Measurements from ENCODE around the gene SUGP1. TPM values are rescaled to one million over a fixed set of nuclear protein-coding genes. Genes with fewer than 3 reads are reported as not detected.

Gene SUGP1
- total RNA-seq, 2 experiments from 2014 or later = 34.6 to 61.4 TPM

DNA sequence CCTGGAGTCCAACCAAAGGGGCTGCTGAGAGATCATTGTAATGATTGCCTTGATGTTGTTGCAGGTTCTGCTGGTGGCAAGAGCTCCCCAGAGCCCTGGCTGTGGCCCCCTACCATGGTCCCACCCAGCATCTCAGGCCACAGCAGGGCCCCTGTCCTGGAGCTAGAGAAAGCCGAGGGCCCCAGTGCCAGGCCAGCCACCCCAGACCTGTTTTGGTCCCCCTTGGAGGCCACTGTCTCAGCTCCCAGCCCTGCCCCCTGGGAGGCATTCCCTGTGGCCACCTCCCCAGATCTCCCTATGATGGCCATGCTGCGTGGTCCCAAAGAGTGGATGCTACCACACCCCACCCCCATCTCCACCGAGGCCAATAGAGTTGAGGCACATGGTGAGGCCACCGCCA lies 93.1 kb downstream of the SUGP1 start:
- no peaks in the 10 kb centered on the region for H4K20me1 ChIP-seq (ENCODE audit: insufficient read depth, low read length)
- intact Hi-C loops (cut with micrococcal nuclease; ENCODE audit: unreplicated experiment) = no loop called here
- ChIA-PET POLR2A (no interaction called here), CTCF (ENCODE audit: unreplicated experiment) (no interaction called here)
- no peaks in the 10 kb centered on the region for H3K9me2 ChIP-seq (ENCODE audit: insufficient read depth, low read length)
- H3K9me3 ChIP-seq (ENCODE audit: low read length) = no peaks in the 10 kb centered on the region
- H2AFZ ChIP-seq (ENCODE audit: low read length) = no peak overlapping the region
- DNase-seq (ENCODE audit: low spot score) = no peak
- no peak overlapping the region for H3K4me3 ChIP-seq (ENCODE audit: low read depth, low read length, poor library complexity, severe bottlenecking)
- no peaks in the 10 kb centered on the region for H3K4me1 ChIP-seq (ENCODE audit: insufficient read depth, low read length, poor library complexity, severe bottlenecking)
- no peaks in the 10 kb centered on the region for H3K36me3 ChIP-seq (ENCODE audit: insufficient read depth, low read length)
- no peak overlapping the region for H3K27ac ChIP-seq (ENCODE audit: low read depth, low read length, poor library complexity, severe bottlenecking)
- TF ChIP-seq, protein P1, sequence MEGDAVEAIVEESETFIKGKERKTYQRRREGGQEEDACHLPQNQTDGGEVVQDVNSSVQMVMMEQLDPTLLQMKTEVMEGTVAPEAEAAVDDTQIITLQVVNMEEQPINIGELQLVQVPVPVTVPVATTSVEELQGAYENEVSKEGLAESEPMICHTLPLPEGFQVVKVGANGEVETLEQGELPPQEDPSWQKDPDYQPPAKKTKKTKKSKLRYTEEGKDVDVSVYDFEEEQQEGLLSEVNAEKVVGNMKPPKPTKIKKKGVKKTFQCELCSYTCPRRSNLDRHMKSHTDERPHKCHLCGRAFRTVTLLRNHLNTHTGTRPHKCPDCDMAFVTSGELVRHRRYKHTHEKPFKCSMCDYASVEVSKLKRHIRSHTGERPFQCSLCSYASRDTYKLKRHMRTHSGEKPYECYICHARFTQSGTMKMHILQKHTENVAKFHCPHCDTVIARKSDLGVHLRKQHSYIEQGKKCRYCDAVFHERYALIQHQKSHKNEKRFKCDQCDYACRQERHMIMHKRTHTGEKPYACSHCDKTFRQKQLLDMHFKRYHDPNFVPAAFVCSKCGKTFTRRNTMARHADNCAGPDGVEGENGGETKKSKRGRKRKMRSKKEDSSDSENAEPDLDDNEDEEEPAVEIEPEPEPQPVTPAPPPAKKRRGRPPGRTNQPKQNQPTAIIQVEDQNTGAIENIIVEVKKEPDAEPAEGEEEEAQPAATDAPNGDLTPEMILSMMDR (conservative IDR thresholded peaks at IDR 0.05; ENCODE audit: low read length) = no peak
- no peak for TF ChIP-seq EZH2phosphoT487 (IDR thresholded peaks at IDR 0.05; ENCODE audit: borderline replicate concordance, low read depth, low read length)
- H3K4me2 ChIP-seq (ENCODE audit: low read length) = no peak overlapping the region
- no TSS peak for BruUV-seq (replicated peaks)
- H3K79me2 ChIP-seq (ENCODE audit: insufficient read depth, low read depth, low read length) = no peaks in the 10 kb centered on the region

DNA sequence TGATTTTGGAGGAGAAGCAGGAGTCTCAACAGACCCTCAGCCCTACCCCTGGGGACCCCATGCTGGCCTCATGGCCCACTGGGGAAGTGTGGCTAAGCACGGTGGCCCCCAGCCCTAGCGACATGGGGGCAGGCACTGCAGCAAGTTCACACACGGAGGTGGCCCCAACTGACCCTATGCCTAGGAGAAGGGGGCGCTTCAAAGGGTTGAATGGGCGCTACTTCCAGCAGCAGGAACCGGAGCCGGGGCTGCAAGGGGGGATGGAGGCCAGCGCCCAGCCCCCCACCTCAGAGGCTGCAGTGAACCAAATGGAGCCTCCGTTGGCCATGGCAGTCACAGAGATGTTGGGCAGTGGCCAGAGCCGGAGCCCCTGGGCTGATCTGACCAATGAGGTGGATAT lies 93.6 kb downstream of the SUGP1 start:
- intact Hi-C loops (cut with micrococcal nuclease; ENCODE audit: unreplicated experiment) = no loop called here
- DNase-seq (ENCODE audit: low spot score) = no peak
- BruUV-seq (replicated peaks) = no TSS peak

DNA sequence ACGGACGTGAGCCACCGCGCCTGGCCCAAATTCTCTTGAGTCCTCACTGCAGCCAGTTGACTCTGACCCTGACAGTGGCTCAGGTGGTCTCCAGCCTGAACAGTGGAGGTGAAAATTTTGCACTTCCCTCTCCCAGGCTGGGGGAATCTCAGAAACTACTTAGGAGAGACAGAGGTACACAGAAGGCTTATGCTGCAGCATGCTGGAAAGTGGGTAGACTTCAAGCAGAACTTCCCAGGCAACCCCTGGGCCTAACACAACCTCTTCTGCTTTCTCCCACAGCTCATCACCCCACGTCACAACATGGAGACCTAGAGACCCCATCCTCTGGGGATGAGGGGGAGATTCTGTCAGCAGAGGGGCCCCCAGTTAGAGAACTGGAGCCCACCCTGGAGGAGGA lies 94.1 kb downstream of the SUGP1 start:
- Histone ChIP-seq H2AFZ (ENCODE audit: low read length) (no peak overlapping the region), H3K9me2 (ENCODE audit: insufficient read depth, low read length) (no peaks in the 10 kb centered on the region), H3K4me3 (ENCODE audit: low read depth, low read length, poor library complexity, severe bottlenecking) (no peak overlapping the region), H3K36me3 (ENCODE audit: insufficient read depth, low read length) (no peaks in the 10 kb centered on the region), H3K9me3 (ENCODE audit: low read length) (no peaks in the 10 kb centered on the region), H3K79me2 (ENCODE audit: insufficient read depth, low read depth, low read length) (no peaks in the 10 kb centered on the region), H3K4me2 (ENCODE audit: low read length) (no peak overlapping the region), H3K27ac (ENCODE audit: low read depth, low read length, poor library complexity, severe bottlenecking) (no peak overlapping the region), H4K20me1 (ENCODE audit: insufficient read depth, low read length) (no peaks in the 10 kb centered on the region), H3K4me1 (ENCODE audit: insufficient read depth, low read length, poor library complexity, severe bottlenecking) (no peaks in the 10 kb centered on the region)
- no TSS peak for BruUV-seq (replicated peaks)
- intact Hi-C loops (cut with micrococcal nuclease; ENCODE audit: unreplicated experiment) = no loop called here
- no peak for DNase-seq (ENCODE audit: low spot score)
- ChIA-PET POLR2A (interaction anchor here (1.2 kb wide), 1 partner anchor 31 kb away, joined by 3 read pairs; no protein-coding TSS in a partner anchor), CTCF (ENCODE audit: unreplicated experiment) (no interaction called here)
- TF ChIP-seq, protein P1 (conservative IDR thresholded peaks at IDR 0.05; ENCODE audit: low read length) = no peak
- no peak for TF ChIP-seq EZH2phosphoT487 (IDR thresholded peaks at IDR 0.05; ENCODE audit: borderline replicate concordance, low read depth, low read length)

More for the DNA sequence above, 93.6 kb downstream of the SUGP1 start:
- ChIA-PET POLR2A (no interaction called here), CTCF (ENCODE audit: unreplicated experiment) (no interaction called here)
- Histone ChIP-seq H3K9me3 (ENCODE audit: low read length) (no peaks in the 10 kb centered on the region), H3K36me3 (ENCODE audit: insufficient read depth, low read length) (no peaks in the 10 kb centered on the region), H3K9me2 (ENCODE audit: insufficient read depth, low read length) (no peaks in the 10 kb centered on the region), H2AFZ (ENCODE audit: low read length) (no peak overlapping the region), H3K27ac (ENCODE audit: low read depth, low read length, poor library complexity, severe bottlenecking) (no peak overlapping the region), H3K4me3 (ENCODE audit: low read depth, low read length, poor library complexity, severe bottlenecking) (no peak overlapping the region), H3K4me2 (ENCODE audit: low read length) (no peak overlapping the region), H4K20me1 (ENCODE audit: insufficient read depth, low read length) (no peaks in the 10 kb centered on the region), H3K4me1 (ENCODE audit: insufficient read depth, low read length, poor library complexity, severe bottlenecking) (no peaks in the 10 kb centered on the region), H3K79me2 (ENCODE audit: insufficient read depth, low read depth, low read length) (no peaks in the 10 kb centered on the region)
- no peak for TF ChIP-seq EZH2phosphoT487 (IDR thresholded peaks at IDR 0.05; ENCODE audit: borderline replicate concordance, low read depth, low read length)
- TF ChIP-seq, protein P1 (conservative IDR thresholded peaks at IDR 0.05; ENCODE audit: low read length) = no peak

Small RNA genes lying within 50 kb of the gene (small RNA-seq; reads per million reads assigned to genes)
- not detected for gene RNU6-1028P

Other genes starting within 250 kb of the SUGP1 start
- 28.4 and 31.2 TPM in 2 replicates for gene TMEM161A, start 182.0 kb downstream of the SUGP1 start, total RNA-seq (2014; rRNA removed; shearing (Covaris generic))
- 38.1 and 40.5 TPM in 2 replicates for gene TMEM161A, start 182.0 kb downstream of the SUGP1 start, total RNA-seq (2022)
- gene MEF2B, start 150.2 kb downstream of the SUGP1 start, total RNA-seq (2014; rRNA removed; shearing (Covaris generic)) = 175 and 201 TPM in 2 replicates
- 295 and 304 TPM in 2 replicates for gene MEF2B, start 150.2 kb downstream of the SUGP1 start, total RNA-seq (2022)
- 31.0 and 39.8 TPM in 2 replicates for gene BORCS8, start 128.4 kb downstream of the SUGP1 start, total RNA-seq (2014; rRNA removed; shearing (Covaris generic))
- gene BORCS8, start 128.4 kb downstream of the SUGP1 start, total RNA-seq (2022) = 35.2 and 40.2 TPM in 2 replicates
- gene RFXANK, start 128.3 kb downstream of the SUGP1 start, total RNA-seq (2014; rRNA removed; shearing (Covaris generic)) = 103 and 105 TPM in 2 replicates
- 114 and 115 TPM in 2 replicates for gene RFXANK, start 128.3 kb downstream of the SUGP1 start, total RNA-seq (2022)
- gene NR2C2AP, start 117.1 kb downstream of the SUGP1 start, total RNA-seq (2014; rRNA removed; shearing (Covaris generic)) = 28.6 and 29.7 TPM in 2 replicates
- 21.2 and 27.3 TPM in 2 replicates for gene NR2C2AP, start 117.1 kb downstream of the SUGP1 start, total RNA-seq (2022)
- gene NCAN, start 108.6 kb downstream of the SUGP1 start, total RNA-seq (2014; rRNA removed; shearing (Covaris generic)) = not detected in 2 replicates
- not detected in 2 replicates for gene NCAN, start 108.6 kb downstream of the SUGP1 start, total RNA-seq (2022)
- gene TM6SF2, start 47.2 kb downstream of the SUGP1 start, total RNA-seq (2014; rRNA removed; shearing (Covaris generic)) = not detected in 2 replicates
- not detected in 2 replicates for gene TM6SF2, start 47.2 kb downstream of the SUGP1 start, total RNA-seq (2022)
- 31.9 and 58.7 TPM in 2 replicates for gene MAU2, start 320 bp upstream of the SUGP1 start, total RNA-seq (2014; rRNA removed; shearing (Covaris generic))
- gene MAU2, start 320 bp upstream of the SUGP1 start, total RNA-seq (2022) = 81.7 and 103 TPM in 2 replicates
- gene GATAD2A, start 85.2 kb upstream of the SUGP1 start, total RNA-seq (2014; rRNA removed; shearing (Covaris generic)) = 62.8 and 73.4 TPM in 2 replicates
- 126 and 156 TPM in 2 replicates for gene GATAD2A, start 85.2 kb upstream of the SUGP1 start, total RNA-seq (2022)
- 7.1 and 10.5 TPM in 2 replicates for gene TSSK6, start 195.0 kb upstream of the SUGP1 start, total RNA-seq (2014; rRNA removed; shearing (Covaris generic))
- gene TSSK6, start 195.0 kb upstream of the SUGP1 start, total RNA-seq (2022) = 6.4 and 8.7 TPM in 2 replicates
- gene NDUFA13, start 195.7 kb upstream of the SUGP1 start, total RNA-seq (2014; rRNA removed; shearing (Covaris generic)) = 275 and 320 TPM in 2 replicates
- 421 and 429 TPM in 2 replicates for gene NDUFA13, start 195.7 kb upstream of the SUGP1 start, total RNA-seq (2022)
- gene YJEFN3, start 208.4 kb upstream of the SUGP1 start, total RNA-seq (2014; rRNA removed; shearing (Covaris generic)) = 5.4 and 6.9 TPM in 2 replicates
- 35.3 and 35.8 TPM in 2 replicates for gene YJEFN3, start 208.4 kb upstream of the SUGP1 start, total RNA-seq (2022)
- 0.19 TPM in 1 of 2 replicates, not detected in the other for gene CILP2, start 217.8 kb upstream of the SUGP1 start, total RNA-seq (2014; rRNA removed; shearing (Covaris generic))
- 0.48 and 0.51 TPM in 2 replicates for gene CILP2, start 217.8 kb upstream of the SUGP1 start, total RNA-seq (2022)

All from OCI-LY7 (cell line).